AG09319 (cell line): ENCODE results near the gene GRIK3.

Experiments
- DNase-seq: peaks from one replicate; pipeline ENCODE4 v3.0.0-alpha.2; 2010; ENCODE audit warnings: low read depth; ENCODE audit errors: extremely low read depth
- TF ChIP-seq, protein P1 (sequence below): IDR thresholded peaks from 2 replicates; pipeline ENCODE4 v1.5.1; 2011; ENCODE audit warnings: low read depth, mild to moderate bottlenecking, inconsistent platforms, low read length, moderate library complexity

Gene GRIK3

DNA sequence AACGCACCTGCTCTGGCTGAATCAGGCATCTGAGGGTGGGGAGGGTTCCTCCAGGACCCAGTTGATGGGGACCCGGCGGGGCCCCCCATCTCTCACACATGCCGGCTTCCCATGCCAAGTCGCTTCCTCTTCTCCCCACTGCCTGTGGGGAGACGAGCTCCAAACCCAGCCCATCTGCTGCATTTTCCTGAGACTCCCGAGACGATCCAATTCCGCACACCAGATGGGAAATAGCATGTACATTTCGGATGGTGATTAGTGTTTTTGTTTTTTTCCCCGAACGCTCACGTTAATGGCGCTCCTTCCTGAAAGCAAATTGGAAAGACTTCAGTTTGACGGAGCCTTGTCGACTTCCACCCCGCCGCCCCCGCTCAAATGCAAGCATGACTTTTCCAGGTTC lies 13.2 kb upstream of the GRIK3 start:
- TF ChIP-seq, protein P1, sequence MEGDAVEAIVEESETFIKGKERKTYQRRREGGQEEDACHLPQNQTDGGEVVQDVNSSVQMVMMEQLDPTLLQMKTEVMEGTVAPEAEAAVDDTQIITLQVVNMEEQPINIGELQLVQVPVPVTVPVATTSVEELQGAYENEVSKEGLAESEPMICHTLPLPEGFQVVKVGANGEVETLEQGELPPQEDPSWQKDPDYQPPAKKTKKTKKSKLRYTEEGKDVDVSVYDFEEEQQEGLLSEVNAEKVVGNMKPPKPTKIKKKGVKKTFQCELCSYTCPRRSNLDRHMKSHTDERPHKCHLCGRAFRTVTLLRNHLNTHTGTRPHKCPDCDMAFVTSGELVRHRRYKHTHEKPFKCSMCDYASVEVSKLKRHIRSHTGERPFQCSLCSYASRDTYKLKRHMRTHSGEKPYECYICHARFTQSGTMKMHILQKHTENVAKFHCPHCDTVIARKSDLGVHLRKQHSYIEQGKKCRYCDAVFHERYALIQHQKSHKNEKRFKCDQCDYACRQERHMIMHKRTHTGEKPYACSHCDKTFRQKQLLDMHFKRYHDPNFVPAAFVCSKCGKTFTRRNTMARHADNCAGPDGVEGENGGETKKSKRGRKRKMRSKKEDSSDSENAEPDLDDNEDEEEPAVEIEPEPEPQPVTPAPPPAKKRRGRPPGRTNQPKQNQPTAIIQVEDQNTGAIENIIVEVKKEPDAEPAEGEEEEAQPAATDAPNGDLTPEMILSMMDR: no peak
- no peak for DNase-seq

GRCh38 chr1:37043101-37043500 lies 8.8 kb upstream of the GRIK3 start:
- DNase-seq: no peak
- TF ChIP-seq, protein P1: no peak

DNA sequence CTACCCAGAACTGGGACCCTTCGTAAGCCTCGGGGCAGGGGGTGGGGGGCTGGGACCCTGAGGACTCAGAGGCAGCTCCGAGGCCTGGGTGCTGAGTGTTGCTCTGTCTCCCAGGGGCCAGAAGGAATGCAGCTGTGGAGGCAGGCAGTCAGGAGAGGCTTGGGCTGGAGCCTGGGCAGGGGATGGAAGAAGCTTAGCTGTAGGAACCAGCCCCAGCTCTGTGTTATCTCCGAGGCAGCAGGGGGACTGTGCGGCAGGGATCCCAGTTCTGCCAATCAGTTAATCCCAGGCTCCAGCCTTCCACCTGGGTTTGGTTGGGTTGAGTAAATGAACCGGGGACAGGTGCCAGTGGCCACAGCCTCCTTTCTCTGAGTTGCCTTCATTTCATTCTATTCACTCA lies 8.2 kb upstream of the GRIK3 start:
- DNase-seq: no peak
- TF ChIP-seq, protein P1: no peak

DNA sequence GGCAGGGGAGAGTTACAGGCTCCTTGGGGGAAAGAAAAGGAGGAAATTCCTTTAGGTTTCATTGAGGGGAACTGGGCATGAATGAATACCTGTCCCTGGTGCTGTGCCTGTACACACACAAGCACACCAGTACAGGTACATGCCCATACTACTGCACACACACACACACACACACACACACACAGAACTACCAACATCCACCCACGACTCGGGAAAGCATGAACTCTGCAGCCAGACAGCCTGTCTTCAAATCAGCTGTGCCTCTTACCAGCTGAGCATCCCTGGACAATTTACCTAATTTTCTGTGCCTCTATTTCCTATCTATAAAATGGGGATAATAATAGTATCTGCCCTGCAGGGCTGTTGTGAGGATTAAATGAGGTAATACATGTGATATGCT lies 7.2 kb upstream of the GRIK3 start:
- no peak for DNase-seq
- TF ChIP-seq, protein P1: no peak

DNA sequence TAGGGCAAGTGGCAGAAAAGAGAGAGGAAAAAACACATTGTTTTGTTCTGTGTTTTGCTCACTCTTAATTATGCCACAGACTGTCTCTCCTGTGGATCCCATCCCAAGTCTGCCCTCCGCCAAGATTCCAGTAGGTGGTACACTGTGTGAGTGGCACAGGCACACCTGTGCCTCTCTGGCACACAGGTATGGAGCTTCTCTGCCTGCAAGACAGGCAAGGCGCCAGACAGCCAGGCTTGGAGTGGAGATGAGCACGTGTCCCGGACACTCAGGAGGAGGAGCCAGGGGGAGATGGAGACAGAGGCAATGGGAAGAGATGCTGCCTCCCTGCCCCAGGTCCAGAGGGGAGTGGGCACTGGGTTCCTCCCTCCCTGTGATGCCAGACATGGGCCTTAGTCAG lies 6.5 kb upstream of the GRIK3 start:
- no peak for DNase-seq
- TF ChIP-seq, protein P1: no peak

- TF ChIP-seq, protein P1: no peak
- DNase-seq: no peak
These were observed 5.9 kb upstream of the GRIK3 start for GRCh38 chr1:37040261-37040660.

DNA sequence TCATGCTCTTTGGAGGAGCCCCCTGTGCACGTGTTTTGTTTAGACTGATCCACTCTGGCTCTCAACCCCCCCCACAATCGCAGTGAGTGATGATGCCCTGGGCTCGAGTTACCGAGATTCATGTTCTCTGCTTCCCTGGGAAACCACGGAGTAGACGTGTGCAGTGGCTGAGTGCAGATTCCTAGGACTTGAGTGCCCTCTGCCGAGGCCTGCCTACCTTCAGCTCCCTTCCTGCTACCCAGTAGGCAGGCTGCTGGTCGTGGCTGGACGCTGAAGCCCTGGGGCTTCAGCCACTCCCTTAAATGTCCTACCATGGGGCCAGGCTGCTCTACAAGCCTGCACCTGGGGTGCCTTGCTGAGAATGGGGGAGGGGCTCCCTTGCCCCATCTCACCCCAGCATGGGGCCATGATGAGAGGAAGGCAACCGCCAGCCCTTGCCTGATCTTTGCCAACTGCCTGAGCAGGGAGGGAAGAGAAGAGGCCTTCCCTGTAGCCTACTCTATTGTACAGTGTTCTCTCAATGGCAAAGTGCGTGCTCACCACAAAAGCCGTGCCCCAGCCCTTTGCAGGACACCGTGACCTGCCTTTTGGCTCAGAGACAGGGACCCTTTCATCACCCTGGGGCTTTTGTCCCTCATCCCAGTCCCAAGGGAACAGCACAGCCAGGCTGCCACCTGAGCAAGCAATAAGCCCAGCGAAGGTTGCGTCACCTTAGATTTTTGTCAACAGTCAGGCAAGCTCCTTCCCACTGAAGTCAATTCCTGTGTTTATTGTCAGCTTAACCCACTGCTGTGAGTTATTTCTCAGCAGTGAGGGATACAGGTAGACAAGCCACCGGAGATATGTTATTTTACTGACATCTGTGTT lies 4.1 kb upstream of the GRIK3 start:
- DNase-seq: no peak
- TF ChIP-seq, protein P1: no peak
